ELR (cell line): Measurements from ENCODE around the gene TNIP1.

Experiments used
- DNase-seq: peaks from one replicate; pipeline ENCODE4 v3.0.0-alpha.2; 2015; ENCODE audit warnings: low read depth

TNIP1 gene

GRCh38 chr5:151039665-151040064 lies 41.2 kb downstream of the TNIP1 start:
- no peak for DNase-seq

GRCh38 chr5:151038801-151039238 lies 42.0 kb downstream of the TNIP1 start:
- peak; percentile 72 for DNase-seq

GRCh38 chr5:151038412-151038745 lies 42.5 kb downstream of the TNIP1 start:
- no peak for DNase-seq

- peak; percentile 58 for DNase-seq
Observed at GRCh38 chr5:151037561-151038411, 43.0 kb downstream of the TNIP1 start.

GRCh38 chr5:151036556-151036955 lies 44.3 kb downstream of the TNIP1 start:
- no peak for DNase-seq

GRCh38 chr5:151034422-151035379 lies 46.1 kb downstream of the TNIP1 start:
- peak; percentile 62 for DNase-seq

GRCh38 chr5:151033217-151033934 lies 47.5 kb downstream of the TNIP1 start:
- no peak for DNase-seq

GRCh38 chr5:151031554-151031953 lies 49.3 kb downstream of the TNIP1 start:
- DNase-seq, result no peak

GRCh38 chr5:151030379-151030778 lies 50.5 kb downstream of the TNIP1 start:
- no peak for DNase-seq

GRCh38 chr5:151030056-151030336 lies 50.8 kb downstream of the TNIP1 start:
- no peak for DNase-seq

GRCh38 chr5:151029179-151030055 lies 51.4 kb downstream of the TNIP1 start:
- no peak for DNase-seq

- no peak for DNase-seq
Observed at GRCh38 chr5:151028717-151029116, 52.1 kb downstream of the TNIP1 start.

- no peak for DNase-seq
Observed at GRCh38 chr5:151027961-151028479, 52.8 kb downstream of the TNIP1 start.

GRCh38 chr5:151026679-151027078 lies 54.2 kb downstream of the TNIP1 start:
- DNase-seq, result no peak

- DNase-seq, result no peak
Observed at GRCh38 chr5:151026088-151026487, 54.7 kb downstream of the TNIP1 start.

GRCh38 chr5:151025250-151025606 lies 55.6 kb downstream of the TNIP1 start:
- no peak for DNase-seq

- DNase-seq, result no peak
Observed at GRCh38 chr5:151024440-151025249, 56.2 kb downstream of the TNIP1 start.

- peak; percentile 24 for DNase-seq
Observed at GRCh38 chr5:151023651-151024050, 57.2 kb downstream of the TNIP1 start.

GRCh38 chr5:151023047-151023615 lies 57.7 kb downstream of the TNIP1 start:
- no peak for DNase-seq

- DNase-seq, result no peak
Observed at GRCh38 chr5:151022511-151023018, 58.3 kb downstream of the TNIP1 start.
